ENCODE measurements around the gene EDEM1.
"Not testable (repeated sequence)": the region's sequence is repeated elsewhere in the genome, so short reads cannot be mapped to it uniquely, and the experiment has no call there.

Gene EDEM1

GRCh38 chr3:5187156-5187919 is at the start of gene EDEM1:
TSS of gene EDEM1 (plus strand) at chr3:5187707. CDS start at chr3:5187806, 99 bp downstream.
- peak; percentile 99 for DNase-seq

DNA sequence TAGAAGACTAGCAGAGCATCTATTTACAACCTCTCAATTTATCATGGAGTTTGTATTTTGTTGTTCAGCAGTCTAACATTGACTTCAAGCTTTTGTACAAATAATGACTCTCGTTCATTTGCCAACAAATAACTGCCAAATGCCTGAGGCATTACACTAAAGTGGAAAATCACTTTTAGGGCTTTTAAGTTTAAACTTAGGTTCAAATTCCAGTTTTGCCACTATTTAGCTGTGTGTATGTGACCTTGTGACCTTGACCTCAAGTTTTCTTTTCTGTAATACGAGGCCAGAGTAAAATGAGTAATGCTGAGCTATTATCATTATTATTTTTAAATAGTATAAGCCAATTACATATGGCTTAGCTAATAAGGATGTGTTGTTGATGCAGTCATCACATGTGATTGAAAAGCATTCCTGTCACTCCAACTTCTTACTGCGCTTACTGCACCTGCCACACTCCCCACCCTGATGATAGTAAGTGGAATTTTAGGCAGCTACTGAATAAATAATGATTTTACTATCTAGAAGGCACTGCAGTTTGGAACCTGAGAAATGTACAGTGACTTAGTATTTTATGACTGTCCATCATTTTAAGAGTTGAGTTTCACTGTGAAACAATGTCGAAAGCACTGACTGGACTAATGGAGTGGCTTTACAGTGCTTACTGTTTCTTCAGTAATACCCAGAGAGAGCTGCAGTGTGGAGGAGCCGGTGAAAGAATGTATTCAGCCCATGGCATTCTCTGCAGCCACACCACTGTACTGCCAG is 49.1 kb upstream of the EDEM1 start:
- peak; percentile 45 for DNase-seq

DNA sequence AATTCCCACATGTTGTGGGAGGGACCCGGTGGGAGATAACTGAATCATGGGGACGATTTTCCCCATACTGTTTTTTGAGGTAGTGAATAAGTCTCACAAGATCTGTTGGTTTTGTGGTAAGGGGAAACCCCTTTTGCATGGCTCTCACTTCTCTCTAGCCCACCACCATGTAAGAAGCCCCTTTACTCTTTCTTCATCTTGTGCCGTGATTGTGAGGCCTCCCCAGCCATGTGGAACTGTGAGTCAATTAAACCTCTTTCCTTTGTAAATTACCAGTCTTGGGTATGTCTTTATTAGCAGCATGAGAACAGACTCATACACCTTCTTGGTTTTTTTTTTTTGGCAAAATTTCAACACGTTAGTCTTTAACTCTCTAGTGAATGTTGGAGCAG is 47.3 kb upstream of the EDEM1 start:
- DNase-seq: peak; percentile 93

DNA sequence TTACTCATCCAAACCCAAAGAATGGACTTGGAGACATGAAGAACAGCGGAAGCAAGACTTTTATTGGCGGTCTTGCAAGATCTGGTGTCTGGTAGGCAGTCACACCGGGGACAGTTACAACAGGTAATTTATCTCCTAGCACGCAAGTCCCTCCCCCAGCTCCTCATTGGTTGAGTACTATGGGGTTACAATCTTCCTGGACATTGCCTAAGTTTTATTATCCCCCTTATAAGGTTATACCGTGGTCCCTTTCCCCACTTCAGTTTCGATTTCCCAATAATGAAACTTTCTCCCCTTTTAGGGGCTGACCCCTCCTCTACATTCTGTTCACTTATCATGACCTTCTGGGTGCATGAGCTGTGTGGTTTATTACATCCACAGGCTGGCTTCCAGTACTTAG is 46.7 kb upstream of the EDEM1 start:
- DNase-seq: peak; percentile 80

DNA sequence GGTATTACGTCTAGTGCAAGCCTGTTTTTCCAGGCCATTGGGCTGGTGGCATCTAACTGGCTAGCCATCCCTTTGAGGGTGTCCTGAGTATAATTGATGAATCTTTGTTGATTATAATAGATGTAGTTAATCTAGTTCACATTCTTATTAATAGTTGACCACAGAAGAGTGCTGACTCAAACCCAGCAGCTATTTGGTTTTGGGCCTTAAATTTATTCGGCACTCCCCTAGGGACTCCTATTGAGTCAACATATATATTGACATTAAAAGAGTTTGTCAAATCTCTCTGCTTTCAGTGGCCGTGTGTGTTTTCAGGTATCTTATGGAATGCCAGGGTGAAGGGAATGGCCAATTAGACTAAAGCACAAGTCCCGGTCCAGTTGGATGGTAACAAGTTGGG is 45.7 kb upstream of the EDEM1 start:
- DNase-seq: no peak

- peak; percentile 68 for DNase-seq
These were observed 44.0 kb upstream of the EDEM1 start for GRCh38 chr3:5143464-5143863.

DNA sequence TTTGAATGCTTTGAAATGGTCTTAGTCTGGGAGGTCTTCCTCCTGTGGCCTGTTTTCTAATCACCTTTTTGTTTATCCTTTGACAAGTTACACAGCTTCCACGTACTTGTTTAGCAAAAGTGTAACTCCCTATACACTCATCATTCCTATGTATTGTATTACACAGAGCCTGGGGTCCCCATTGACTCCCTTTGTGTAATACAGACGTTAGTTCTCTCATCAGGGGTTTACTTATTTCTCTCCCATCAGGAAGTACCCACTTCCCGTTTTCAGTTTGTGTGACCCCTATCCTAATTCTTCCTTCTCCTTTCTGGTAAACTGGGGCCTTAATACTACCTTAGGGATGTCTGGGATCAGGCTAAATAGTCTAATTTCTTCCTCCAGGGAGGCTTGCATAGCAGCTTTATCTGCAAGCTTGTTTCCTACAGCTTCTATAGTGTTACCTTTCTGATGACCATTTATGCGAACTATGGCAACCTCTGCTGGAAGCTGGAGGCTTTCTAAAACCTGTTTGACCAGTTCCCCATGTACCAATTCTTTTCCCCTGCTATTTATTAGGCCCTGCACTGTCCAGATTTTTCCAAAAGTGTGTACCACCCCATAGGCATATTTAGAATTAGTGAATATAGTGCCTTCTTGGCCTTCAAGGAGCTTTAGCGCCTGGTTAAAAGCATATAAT is 43.1 kb upstream of the EDEM1 start:
- DNase-seq: peak; percentile 93

GRCh38 chr3:5145120-5145519 is 42.4 kb upstream of the EDEM1 start:
- no peak for DNase-seq

DNA sequence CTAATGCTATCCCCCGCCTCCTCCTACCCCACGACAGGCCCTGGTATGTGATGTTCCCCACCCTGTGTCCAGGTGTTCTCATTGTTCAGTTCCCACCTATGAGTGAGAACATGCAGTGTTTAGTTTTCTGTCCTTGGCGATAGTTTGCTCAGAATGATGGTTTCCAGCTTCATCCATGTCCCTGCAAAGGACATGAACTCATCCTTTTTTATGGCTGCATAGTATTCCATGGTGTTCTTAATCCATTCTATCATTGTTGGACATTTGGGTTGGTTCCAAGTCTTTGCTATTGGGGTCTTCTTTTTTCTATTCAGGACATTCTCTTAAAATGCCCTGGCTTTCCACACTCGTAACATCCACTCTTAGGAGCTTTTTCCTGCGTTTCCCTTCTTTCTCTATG is 40.4 kb upstream of the EDEM1 start:
- not testable (repeated sequence) for DNase-seq

DNA sequence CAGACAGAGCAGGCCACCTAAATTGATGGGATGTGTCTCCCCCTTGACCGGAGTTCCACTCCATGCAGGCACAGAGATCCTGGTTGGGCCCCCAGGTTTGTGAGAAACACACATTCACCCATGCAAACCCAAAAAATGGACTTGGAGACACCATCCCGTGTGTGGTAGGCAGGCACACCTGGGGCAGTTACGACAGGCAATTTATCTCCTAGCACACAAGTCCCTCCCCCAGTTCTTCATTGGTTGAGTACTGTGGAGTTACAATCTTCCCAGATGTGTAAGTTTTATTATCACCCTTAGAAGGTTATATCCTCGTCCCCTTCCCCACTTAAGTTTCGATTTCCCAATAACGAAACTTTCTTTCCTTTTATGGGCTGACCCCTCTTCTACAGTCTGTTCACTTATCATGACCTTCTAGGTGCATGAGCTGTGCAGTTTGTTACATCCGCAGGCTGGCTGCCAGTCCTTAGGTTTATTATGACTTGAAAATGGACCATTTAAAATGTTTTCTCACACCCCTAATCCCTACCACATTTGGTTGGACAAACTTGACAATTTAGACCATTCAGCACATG is 38.1 kb upstream of the EDEM1 start:
- DNase-seq: peak; percentile 55

DNA sequence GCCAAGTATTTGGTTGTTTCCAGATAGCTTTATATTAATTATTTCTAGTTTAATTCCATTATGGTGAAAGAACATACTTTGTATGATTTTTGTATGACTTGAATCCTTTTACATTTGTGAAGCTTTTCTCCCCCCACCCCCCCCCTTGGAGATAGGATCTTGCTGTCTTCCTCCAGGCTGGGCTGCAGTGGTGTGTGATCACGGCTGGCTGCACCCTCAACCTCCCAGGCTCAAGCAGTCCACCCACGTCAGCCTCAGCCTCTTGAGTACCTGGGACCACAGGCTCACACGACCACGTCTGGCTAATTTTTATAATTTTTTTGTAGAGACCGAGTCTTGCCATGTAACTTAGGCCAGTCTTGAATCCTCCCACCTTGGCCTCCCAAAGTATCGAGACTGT is 35.9 kb upstream of the EDEM1 start:
- DNase-seq: no peak

DNA sequence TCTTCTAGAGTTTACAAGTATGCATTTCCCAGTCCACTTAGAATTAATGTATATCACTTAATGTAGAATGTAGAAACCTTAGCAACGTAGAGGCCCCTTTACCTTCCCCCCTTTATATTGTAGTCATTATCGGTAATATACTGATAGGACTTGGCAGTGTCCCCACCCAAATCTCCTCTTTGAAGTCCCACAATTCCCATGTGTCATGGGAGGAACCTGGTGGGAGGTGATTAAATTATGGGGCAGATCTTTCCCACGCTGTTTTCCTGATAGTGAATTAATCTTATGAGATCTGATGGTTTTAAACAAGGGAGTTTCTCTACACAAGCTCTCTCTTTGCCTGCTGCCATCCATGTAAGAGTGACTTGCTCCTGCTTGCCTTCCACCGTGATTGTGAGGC is 34.4 kb upstream of the EDEM1 start:
- no peak for DNase-seq

DNA sequence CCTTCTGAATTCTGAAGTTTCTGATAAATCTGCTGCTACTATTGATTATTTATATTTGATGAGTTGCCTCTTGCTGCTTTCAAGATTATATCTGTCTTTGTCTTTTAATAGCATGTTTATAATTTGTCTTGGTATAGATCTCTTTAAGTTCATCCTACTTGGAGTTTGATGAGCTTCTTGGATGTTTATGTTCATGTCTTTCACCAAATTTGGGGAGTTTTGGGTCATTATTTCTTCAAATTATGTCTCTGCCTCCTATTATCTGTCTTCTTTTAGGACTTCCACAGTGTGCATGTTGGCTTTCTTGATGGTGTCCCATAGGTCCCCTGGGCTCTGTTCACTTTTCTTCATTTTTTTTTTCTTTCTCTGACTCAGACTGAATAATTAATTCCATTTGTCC is 32.3 kb upstream of the EDEM1 start:
- no peak for DNase-seq

DNA sequence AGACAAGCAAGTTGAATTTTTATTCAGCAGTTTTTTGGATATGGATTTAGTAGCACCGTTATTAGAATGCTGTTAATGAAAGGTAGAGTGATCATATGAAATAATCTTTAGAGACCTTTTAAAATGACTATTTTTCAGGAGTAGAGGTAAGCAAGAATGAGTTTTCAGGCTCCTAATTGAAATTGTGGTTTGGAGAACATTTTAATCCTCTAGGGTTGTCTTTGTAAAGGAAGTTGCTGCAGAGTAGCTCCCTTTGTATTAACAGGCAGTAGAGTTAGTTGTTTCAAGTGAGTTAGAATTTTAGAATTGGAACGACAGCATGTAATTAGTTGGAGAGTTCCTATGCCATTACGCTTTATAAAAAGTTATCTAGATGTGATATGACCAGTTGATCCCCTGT is 27.2 kb upstream of the EDEM1 start:
- DNase-seq: no peak

DNA sequence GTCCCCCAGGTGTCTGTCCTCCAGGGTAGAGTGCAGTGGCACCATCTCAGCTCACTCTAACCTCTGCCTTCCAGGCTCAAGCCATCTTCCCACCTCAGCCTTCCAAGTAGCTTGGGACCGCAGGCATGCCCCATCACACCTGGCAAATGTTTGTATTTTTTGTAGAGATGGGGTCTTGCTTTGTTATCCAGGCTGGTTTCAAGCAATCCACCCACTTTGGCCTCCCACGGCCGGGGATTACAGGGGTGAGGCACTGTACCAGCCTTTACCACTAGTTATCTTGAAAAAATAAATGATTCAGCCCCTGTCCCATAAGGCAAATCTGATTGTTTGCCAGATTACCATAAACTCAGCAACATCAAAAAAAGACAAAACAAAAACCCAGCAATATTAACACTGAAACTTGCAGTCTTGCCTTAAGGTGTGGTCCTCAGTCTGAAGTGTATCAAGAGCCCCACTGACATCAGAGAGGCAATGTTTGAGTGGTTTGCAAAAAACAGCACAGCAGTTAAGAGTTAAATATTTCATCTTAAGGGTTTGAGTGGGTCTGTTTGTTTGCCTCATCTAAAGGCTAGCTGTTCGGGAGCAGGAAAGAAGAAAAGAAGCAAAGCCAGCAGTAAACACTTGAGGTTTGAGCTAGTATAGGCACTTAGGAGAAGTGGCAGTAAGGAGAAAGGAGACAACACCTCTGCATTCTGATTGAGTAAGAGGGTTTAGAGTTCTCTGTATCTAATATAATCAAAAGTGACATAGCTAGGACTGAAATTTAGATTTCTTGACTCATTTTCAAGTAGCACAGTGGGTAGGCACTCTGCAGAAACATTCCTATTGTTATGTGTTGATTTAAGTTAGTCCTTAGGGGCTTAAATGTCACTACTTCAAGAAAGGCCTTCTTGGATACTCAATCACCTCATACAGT is 26.3 kb upstream of the EDEM1 start:
- DNase-seq: no peak

DNA sequence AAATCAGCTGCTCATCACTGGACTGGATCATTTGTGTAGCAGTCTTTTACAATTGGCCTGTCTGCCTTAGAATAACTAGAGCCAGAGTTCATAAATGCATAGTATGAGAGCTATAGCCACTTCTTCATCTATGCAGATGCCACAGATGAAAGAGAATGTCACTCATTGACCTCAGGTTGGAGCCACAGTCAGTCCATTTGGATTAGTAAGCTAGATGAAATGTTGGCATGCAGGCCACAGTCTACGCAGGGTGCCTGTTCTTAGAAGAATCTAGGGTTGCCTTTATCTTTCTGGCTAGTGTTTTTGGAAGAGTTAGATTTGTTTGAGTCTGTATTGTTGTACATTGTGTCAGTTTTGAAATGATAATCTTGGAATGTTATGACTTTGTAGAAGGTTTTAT is 25.4 kb upstream of the EDEM1 start:
- no peak for DNase-seq

DNA sequence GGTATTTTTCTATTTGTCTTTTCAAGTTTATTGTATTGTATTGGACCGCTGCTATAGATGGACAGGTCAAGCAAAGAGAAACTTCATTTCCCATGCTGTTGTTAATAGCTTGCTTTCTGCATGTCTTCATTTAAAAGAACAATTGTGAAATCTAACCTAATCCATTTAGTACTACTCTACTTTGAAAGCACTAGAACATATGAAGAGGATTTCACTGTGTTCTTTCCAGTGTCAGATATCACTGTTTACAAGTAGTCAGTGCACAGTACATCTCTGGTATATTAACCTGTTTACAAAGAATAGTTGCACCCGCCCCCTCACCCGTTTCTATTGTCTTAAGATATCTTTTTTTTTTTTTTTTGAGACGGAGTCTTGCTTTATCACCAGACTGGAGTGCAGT is 21.8 kb upstream of the EDEM1 start:
- no peak for DNase-seq

GRCh38 chr3:5166846-5167245 is 20.7 kb upstream of the EDEM1 start:
- no peak for DNase-seq

- no peak for DNase-seq
These were observed 19.4 kb upstream of the EDEM1 start for GRCh38 chr3:5168110-5168509.

DNA sequence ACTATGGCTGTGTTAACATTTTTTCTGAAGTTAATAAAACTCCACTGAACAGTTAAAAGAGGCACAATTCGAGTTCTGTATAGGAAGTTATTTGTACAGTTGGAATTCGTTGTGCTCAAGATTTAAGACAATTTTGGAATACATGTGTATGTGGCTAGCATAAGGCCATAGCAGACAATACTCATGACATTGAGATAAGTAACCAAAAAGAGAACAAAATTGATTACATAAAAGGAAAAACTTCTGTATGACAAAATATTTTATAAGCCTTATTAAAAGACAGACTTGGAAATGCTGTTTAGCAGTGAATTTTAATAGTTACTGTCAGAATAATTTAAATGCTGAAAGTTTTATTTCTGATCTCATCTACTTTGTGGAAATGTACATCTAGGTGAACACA is 17.7 kb upstream of the EDEM1 start:
- no peak for DNase-seq

DNA sequence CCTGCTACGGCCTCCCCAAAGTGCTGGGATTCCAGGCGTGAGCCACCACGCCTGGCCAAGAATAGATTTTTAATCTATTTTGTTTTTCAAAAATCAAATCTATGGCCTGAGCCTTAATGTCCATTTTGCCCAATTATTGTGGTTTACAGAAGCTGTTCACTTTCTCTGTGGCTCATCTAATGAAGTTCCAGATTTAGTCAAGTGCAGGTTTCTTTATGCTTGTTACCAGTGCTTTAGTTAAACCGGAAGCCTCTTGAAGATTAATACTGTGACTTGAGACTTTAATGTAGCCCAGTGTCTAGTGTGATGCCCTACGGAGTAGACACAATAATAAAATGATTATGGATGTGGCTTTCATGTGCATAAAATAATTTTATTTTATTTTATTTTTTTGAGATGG is 16.5 kb upstream of the EDEM1 start:
- DNase-seq: no peak

DNA sequence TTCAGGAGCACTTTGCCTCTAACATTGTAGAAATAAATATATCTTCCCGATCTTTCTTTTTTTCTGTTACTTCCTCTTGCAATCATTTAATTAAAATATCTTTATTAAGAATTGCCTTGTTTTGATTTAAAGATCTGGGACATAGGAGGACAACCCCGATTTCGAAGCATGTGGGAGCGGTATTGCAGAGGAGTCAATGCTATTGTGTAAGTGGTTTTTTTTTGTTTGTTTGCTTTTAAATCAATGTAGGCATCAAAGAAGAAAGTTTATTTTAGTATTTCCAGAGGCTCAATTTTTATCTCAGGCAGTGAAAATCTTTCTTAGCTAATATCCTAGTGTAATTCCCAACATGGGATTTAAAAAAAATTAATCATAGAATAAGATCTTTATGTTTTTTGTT is 15.5 kb upstream of the EDEM1 start:
- no peak for DNase-seq

Measured in suppressor macrophage treated with lipopolysaccharide for 4 hours (primary cell).